Stomach (tissue), 9 donors: ENCODE measurements around the gene ZNF711. TPM values are rescaled to one million over a fixed set of nuclear protein-coding genes. Genes with fewer than 3 reads are reported as not detected.

ENCODE experiments used
- DNase-seq, 2 donors: peaks; one replicate each; pipeline versions ENCODE4 v3.0.0 to v3.0.0-alpha.2; 2013 to 2019
- H3K27ac ChIP-seq, 5 donors: fragments of 200-600 bp in 4 of 5; sonication (generic) in 4 of 5; one replicate each; pipeline ENCODE4 v1.5.1; 2013 to 2019; ENCODE audit warnings: mild to moderate bottlenecking in 1 of 5, moderate library complexity in 1 of 5
- H3K27me3 ChIP-seq, 3 donors: fragments of 200-600 bp; sonication (generic); one replicate each; pipeline ENCODE4 v1.5.1; 2017 to 2019; ENCODE audit warnings: mixed run types in 1 of 3
- H3K36me3 ChIP-seq, 4 donors: fragments of 200-600 bp; sonication (generic); 1 replicate in 3 of 4; 2 replicates in 1 of 4; pipeline ENCODE4 v1.5.1; 2016 to 2019
- H3K4me1 ChIP-seq, 4 donors: fragments of 200-600 bp; sonication (generic); one replicate each; pipeline ENCODE4 v1.5.1; 2016 to 2019
- H3K4me3 ChIP-seq, 4 donors: fragments of 200-600 bp; sonication (generic) in 3 of 4; one replicate each; pipeline ENCODE4 v1.5.1; 2016 to 2019; ENCODE audit warnings: mild to moderate bottlenecking in 1 of 4
- H3K9me3 ChIP-seq, 4 donors: fragments of 200-600 bp; sonication (generic); one replicate each; pipeline ENCODE4 v1.5.1; 2016 to 2019
- EP300 ChIP-seq: sonication (generic); formaldehyde crosslinking; IDR thresholded peaks from one replicate; pipeline ENCODE4 v1.6.1; 2017; ENCODE audit warnings: antibody characterized with exemption
- POLR2A ChIP-seq, 4 donors: fragments of 450-650 bp; IDR thresholded peaks; one replicate each; pipeline ENCODE4 v1.6.1; 2016; ENCODE audit warnings: antibody characterized with exemption in 4 of 4, control low read depth in 2 of 4, mild to moderate bottlenecking in 1 of 4, moderate library complexity in 1 of 4
- POLR2AphosphoS5 ChIP-seq, 3 donors: sonication (generic); formaldehyde crosslinking; IDR thresholded peaks; one replicate each; pipeline ENCODE4 v1.6.1; 2016; ENCODE audit warnings: antibody characterized with exemption in 3 of 3
- WGBS, 5 donors: extraction: QIAGEN DNeasy Blood & Tissue Kit in 3 of 5; methylation state at CpG; one replicate each; pipeline versions ENCODE4 v1.1.5 to v1.1.7; 2013 to 2018; 5-methylcytosine and 5-hydroxymethylcytosine counted together
- intact Hi-C: fragments of 100-400 bp; cut with DNase I; formaldehyde crosslinking; loops from one replicate; pipeline ENCODE4 v1.15.1; 2023; ENCODE audit warnings: low total_unique reads
- polyA plus RNA-seq, 3 donors: library from polyadenylated mRNA; stranded (reverse); fragments of 200-250 nt; gene quantifications; one replicate each; pipeline ENCODE4 v1.2.3, GENCODE V29; 2013
- total RNA-seq, 5 donors: library from RNA; depleted of rRNA; stranded (reverse); fragments of >200 nt; gene quantifications; one replicate each; pipeline versions ENCODE4 v1.1.0 to v1.2.3, GENCODE V29; 2014 to 2016
- TF ChIP-seq, protein P1 (sequence below), 7 experiments: fragments of 450-650 bp in 4 of 7; fragments of 200-600 bp in 3 of 7; sonication (generic) in 3 of 7; IDR thresholded peaks; one replicate each; pipeline ENCODE4 v1.5.1; 2016 to 2019; ENCODE audit warnings: antibody characterized with exemption in 7 of 7, control low read depth in 2 of 7, mild to moderate bottlenecking in 1 of 7
- donor health status: healthy with polysubstance abuse.
- donor health status: Bipolar disorder and iron deficiency.
- donor health status: healthy.

ZNF711 gene
- total and polyA plus RNA-seq, 8 donors: under 0.01 to 26.6 (median 2.0) TPM

DNA sequence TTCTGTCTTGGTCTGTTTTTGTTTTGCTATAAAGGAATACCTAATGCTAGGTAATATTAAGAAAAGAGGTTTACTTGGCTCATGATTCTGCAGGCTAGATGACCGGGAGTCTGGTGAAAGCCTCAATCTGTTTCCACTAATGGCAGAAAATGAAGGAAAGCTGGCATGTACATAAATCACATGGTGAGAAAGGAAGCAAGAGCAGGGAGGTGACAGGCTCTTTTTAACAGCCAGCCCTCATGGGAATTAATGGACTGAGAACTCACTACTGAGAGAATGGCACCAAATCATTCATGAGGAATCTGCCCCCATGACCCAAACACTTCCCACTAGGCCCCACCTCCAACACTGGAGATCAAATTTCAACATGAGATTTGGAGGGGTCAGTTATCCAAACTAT lies 27.8 kb upstream of the ZNF711 start:
- H3K36me3 ChIP-seq: no peaks in the 10 kb centered on the region
- intact Hi-C loops: no loop called here
- H3K27me3 ChIP-seq: no peaks in the 10 kb centered on the region
- no peak overlapping the region for H3K27ac ChIP-seq
- H3K4me3 ChIP-seq: no peak overlapping the region
- no peaks in the 10 kb centered on the region for H3K4me1 ChIP-seq
- DNase-seq: no peak
- TF ChIP-seq POLR2AphosphoS5 (IDR thresholded peaks at IDR 0.05): no peak
- WGBS, 5 donors: 47 to 89% (median 74%) methylated on average over 1 of the region's 1 CpG
- no peaks in the 10 kb centered on the region for H3K9me3 ChIP-seq

DNA sequence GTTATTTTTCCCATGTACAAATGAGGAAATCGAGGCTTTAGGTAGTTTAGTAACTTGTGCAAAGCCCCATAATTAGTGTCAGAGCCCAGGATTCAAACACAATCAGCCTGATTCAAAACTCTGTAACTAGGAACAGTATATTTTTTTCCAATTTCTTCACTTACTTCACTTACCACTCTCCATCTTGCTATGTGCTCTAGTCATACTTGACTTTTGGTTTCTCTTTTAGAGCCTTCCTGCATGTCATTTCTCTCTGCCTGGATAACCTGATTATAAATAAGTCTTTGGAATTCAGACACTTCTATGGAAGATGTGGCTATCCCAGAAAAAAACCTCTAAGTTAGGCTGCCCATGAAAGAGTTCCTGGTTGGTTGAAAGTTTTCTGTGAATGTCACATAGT lies 22.4 kb upstream of the ZNF711 start:
- H3K4me1 ChIP-seq: no peaks in the 10 kb centered on the region
- WGBS, 5 donors: 45 to 73% (median 73%) methylated on average over 1 of the region's 1 CpG
- H3K27ac ChIP-seq: no peak overlapping the region
- H3K27me3 ChIP-seq: no peaks in the 10 kb centered on the region
- no peak for DNase-seq
- no peaks in the 10 kb centered on the region for H3K9me3 ChIP-seq
- no peaks in the 10 kb centered on the region for H3K36me3 ChIP-seq
- no peak overlapping the region for H3K4me3 ChIP-seq
- TF ChIP-seq EP300 (no peak), POLR2AphosphoS5 (IDR thresholded peaks at IDR 0.05) (no peak), POLR2A (IDR thresholded peaks at IDR 0.05) (no peak)
- TF ChIP-seq, protein P1, sequence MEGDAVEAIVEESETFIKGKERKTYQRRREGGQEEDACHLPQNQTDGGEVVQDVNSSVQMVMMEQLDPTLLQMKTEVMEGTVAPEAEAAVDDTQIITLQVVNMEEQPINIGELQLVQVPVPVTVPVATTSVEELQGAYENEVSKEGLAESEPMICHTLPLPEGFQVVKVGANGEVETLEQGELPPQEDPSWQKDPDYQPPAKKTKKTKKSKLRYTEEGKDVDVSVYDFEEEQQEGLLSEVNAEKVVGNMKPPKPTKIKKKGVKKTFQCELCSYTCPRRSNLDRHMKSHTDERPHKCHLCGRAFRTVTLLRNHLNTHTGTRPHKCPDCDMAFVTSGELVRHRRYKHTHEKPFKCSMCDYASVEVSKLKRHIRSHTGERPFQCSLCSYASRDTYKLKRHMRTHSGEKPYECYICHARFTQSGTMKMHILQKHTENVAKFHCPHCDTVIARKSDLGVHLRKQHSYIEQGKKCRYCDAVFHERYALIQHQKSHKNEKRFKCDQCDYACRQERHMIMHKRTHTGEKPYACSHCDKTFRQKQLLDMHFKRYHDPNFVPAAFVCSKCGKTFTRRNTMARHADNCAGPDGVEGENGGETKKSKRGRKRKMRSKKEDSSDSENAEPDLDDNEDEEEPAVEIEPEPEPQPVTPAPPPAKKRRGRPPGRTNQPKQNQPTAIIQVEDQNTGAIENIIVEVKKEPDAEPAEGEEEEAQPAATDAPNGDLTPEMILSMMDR (IDR thresholded peaks at IDR 0.05): no peak
- intact Hi-C loops: no loop called here

DNA sequence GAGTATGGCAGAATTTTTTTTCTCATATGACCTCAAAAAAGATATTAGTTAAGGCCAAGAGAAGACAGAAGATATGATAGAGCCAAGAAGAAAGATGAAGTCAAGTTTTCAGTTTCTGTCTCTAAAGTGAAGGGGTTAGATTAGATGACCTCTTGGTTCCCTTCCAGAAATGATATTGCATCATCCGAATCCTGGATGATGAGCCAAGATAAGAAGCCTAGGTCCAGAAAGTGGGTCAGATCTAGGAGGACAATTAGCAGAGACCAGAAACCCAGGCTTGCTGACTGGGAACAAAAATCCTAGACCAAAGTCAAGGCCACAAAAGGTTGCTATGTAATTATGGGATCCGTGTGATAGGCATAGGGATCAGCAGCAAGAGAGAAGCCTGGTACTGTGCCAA lies 20.4 kb upstream of the ZNF711 start:
- H3K36me3 ChIP-seq: no peaks in the 10 kb centered on the region
- WGBS, 5 donors: 54 to 82% (median 62%) methylated on average over 2 of the region's 2 CpGs
- no peaks in the 10 kb centered on the region for H3K27me3 ChIP-seq
- H3K27ac ChIP-seq: no peak overlapping the region
- intact Hi-C loops: no loop called here
- peaks cover 0 to 8% (median 0%) of the 10 kb centered on the region in 4 donors for H3K9me3 ChIP-seq
- H3K4me1 ChIP-seq: no peaks in the 10 kb centered on the region
- TF ChIP-seq POLR2AphosphoS5 (IDR thresholded peaks at IDR 0.05) (no peak), POLR2A (IDR thresholded peaks at IDR 0.05) (no peak), EP300 (no peak)
- TF ChIP-seq, protein P1 (IDR thresholded peaks at IDR 0.05): no peak
- DNase-seq: no peak
- H3K4me3 ChIP-seq: no peak overlapping the region

- intact Hi-C loops: no loop called here
Measured at GRCh38 chrX:85243155-85243554, 636 bp upstream of the ZNF711 start.

More at GRCh38 chrX:85243155-85243554, 636 bp upstream of the ZNF711 start:
- peak in 1 of 2 donors; percentile 7 for DNase-seq
- H3K27me3 ChIP-seq: peaks cover 0 to 6% (median 0%) of the 10 kb centered on the region in 3 donors
- TF ChIP-seq POLR2AphosphoS5 (IDR thresholded peaks at IDR 0.05) (no peak), EP300 (no peak), POLR2A (IDR thresholded peaks at IDR 0.05) (no peak)
- TF ChIP-seq, protein P1 (IDR thresholded peaks at IDR 0.05): no peak
- no peaks in the 10 kb centered on the region for H3K36me3 ChIP-seq
- no peaks in the 10 kb centered on the region for H3K9me3 ChIP-seq
- 29 to 63% (median 39%) methylated on average over 2 of the region's 2 CpGs for WGBS, 5 donors
- peak overlapping the region in 1 of 5 donors; percentile 72 for H3K27ac ChIP-seq
- no peaks in the 10 kb centered on the region for H3K4me1 ChIP-seq
- peak overlapping the region; percentile 49 to 61 (median 54) for H3K4me3 ChIP-seq
